NCI-H1092 (cell line): ENCODE data around the gene CCT7.
A peak's percentile ranks its signal among the peaks of the same experiment; 100 is the strongest.

ENCODE experiments used
- DNase-seq: peaks from one replicate; lab custom pipeline; 2025; lab: John Stamatoyannopoulos, UW

CCT7 gene

DNA sequence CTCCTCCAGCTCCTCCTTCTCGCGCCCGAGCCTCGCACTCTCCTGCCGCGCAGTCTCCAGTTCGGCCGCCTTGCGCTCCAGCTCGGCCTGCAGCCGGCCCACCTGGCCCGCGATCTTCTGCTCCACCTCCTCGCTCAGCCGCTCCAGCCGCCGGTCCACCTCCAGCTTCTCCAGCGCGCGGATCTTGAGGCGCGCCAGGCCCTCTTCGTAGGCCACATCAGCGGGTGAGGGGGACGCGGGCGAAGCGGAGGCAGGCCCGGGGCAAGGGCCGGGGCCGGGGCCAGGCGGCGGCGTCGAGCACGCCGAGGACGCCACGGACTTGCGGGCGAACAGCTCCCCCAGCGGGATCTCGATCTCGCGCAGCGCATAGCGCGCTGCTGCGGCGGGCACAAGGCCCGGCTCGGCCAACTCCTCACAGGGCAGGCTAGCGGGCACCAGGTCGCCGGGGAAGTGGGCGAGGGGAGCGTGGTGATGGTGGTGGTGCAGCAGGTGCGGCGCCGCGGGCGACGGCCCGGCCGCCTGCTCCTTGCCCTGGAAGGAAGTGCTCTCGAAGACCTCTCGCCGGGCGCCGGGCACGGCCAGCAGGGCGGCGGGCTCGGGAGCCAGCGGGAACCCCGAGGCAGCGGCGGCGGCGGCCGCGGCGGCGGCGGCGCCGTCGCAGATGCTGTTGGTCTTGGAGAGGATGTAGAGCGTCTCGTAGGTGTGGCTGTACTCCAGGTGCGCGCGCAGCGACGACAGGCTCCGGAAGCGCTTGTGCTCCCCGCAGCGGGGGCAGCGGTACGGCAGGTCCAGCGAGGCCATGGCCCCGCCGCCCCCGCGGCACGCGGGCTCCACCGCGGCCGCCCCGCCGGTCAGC is 35.0 kb downstream of the CCT7 start:
- peak; percentile 65 for DNase-seq

DNA sequence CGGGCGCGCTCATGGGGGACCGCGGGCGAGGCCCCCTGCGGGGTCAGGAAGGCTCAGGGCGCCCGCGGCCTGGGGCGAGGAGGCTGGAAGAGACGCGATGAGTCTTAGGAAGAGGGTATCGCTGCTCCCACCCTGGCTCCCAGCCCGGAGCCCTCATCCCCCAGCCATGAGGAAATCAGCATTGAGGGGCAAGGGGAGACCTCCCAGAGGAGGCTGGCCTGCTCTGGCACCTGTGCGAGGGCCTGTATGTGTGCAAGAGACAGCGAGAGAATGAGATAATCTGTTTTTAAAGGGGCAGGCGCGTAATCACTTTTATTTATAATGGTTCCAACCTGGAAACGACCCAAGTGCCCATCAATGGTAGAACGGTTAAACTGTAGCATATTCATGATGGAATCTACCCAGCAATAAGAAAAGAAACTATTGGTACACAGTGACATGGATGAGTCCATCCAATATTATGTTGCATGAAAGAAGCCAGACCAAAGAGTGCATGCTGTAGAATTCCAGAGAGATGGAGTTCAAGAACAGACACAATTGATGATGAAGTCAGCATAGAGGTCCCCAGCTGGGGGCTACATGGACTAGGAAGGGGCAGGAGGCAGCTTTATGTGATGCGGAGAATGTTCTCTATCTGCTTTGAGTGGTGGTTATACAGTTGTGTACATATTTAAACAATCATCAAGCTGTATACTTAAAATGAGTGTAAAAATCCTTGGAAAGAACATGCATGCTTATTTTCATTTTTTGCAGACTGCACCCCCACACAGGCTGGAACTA is 35.8 kb downstream of the CCT7 start:
- no peak for DNase-seq

DNA sequence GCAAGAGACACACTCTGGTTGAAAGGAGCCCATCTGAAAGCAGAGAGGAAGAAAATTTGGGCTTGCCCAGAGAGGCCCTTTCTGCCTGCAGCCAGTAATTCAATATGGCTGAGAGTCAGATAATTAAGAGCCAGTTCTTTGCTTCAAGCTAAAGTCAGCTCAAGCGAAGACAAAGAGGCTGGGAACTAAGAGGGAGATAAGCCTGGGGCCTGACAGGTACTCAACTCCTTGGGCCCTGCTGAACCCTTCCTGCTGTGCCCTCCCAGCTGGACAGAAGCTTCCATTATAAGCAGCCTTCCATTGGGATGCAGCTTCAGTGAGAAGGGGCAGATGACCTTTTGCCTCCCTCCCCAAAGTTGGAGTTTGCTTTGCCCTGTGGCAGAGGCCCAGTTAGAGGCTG is 38.2 kb downstream of the CCT7 start:
- DNase-seq, result no peak

DNA sequence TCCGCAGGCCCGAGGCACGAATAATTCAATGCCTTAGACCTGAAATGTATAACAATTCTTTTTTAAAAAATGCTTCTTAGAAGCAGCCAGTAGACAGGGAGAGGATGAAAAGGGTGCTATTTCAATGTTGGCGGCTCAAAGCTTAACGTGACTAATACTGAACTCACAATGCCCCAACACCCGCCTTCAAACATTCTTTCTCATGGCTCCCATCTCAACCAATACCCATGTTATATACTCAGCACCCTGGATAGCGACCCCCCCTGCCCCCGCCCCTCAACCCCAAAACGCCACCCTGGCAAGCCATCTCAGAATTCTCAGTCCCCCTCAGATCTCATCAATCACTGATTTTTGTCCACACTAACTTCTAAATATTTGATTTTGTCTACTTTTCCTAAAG is 45.7 kb downstream of the CCT7 start:
- DNase-seq, result no peak

DNA sequence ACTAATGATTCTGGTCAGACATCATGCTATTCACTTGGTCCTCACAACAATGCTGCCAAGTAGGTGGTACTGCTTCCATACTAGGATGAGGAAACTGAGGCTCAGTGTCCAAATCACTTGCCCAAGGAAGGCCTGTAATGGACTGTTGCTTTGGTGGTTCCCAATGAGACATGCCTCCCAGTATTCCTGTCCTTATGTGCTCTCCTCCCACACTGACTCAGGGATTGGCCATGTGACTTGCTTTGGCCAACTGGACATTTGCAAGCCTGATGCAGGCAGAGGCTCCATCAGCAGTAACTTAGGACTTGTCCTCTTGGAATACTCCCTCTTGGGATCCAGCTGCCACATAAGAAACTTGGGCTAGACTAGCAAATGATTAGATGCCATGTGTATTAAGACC is 47.1 kb downstream of the CCT7 start:
- DNase-seq, result no peak

DNA sequence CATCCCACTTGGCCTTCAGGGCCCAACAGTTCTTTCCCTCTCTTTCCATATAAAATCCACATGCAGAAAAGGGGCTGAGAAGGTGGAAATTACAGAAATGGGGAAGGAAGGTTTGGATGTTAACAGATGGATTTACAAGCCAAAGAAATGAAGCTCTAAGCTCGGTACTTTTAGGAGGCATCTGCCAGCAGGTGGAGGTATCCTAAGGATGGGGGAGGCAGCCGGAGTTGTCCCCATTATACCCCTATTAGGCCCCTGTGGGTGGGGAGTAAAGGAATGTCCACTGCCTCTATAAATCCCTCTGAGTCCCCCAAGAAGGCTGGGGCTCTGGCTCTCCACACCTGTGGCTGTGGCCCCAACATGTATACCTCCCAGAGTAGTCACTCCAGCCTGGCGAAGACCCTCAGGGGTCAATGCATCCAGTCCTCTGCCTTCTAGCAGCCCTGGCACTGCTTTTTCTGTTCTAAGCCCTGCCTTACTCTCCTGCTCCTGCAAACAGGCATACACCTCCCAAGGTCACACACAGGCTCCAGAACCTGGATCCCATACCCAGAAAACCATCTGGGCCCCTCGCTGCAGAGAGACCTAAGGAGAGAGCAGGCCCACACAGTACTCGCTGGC is 48.9 kb downstream of the CCT7 start:
- no peak for DNase-seq

DNA sequence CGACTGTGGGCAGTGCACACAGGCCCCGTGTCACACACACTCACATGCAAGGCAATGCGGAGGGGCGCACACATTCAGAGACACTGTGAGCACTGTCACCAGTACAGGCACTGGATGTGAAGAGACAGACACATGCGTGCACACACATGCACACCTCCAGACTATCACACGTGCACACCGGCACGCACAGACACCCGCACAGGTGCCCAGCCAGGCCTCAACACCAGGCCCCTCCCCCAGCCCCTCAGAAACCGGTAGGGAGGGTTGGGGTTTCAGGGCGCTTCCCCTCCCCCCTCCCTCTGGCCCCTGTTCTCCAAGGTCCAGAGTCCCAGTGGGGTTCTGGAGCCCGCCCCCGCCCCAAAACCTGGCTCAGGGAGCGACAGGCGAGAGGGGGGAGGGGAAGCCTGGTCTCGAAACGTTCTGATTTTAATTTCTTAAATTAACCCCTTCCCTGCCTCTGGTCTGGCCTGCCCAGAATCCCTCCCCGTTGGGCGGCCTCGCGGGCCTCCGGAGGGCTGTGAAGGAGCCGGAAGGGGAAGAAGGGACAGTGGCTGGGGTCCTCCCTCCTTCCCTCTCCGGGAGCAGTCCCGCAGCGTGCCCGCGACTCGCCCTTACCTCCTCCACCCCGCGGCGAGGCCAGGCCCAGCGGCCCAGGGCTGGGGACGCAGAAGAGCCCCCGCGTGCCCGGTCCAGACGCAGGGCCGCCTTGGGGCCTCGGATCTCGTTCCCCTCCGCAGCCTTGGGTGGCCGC is 49.6 kb downstream of the CCT7 start:
- DNase-seq, result no peak

DNA sequence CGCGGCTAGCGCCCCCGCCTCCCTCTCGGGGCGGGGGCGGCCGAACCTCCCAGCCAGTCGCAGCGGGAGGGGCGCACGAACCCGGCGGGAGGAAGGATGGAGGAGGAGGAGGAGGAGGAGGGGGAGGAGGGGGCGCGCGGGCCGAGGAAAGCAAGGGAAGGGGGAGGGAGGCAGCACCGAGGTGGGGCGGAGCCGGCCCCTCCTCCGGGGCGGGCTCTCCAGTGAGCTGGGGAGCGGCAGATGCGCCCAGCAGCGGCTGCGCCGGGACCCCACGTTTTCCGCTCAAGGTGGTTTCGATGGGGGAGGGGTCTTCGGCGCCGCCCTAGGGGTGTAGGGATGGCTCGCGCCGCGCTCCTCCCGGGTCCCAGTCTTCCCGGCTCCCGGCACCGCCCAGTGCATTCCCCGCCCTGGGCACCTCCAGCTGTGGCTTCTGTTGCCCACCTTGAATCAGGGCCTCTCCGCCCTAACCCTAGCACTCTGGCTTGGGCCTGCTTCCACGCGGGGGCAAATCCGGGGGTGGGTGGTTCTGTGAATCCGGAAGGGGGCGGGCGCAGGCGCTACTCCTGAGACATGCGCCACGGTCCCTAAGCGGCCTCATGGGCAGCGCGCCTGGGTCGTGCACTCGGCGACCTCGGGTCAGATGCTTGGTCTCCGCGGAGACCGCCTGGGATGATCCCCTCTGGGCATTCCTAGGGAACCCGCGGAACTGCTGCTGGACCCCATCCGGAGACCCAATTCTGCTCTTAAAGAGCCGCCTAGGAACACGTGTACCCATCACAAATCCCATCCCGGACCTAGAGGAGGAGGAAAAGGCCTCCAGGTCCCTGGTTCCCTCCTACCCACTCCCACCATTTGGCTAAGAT is 50.4 kb downstream of the CCT7 start, which contains the start of gene FBXO41:
Gene FBXO41 (minus strand): TSS at position 183 of the 863 bp plus-strand sequence. CDS start 14,848 bp downstream, outside the sequence.
- DNase-seq, result no peak

DNA sequence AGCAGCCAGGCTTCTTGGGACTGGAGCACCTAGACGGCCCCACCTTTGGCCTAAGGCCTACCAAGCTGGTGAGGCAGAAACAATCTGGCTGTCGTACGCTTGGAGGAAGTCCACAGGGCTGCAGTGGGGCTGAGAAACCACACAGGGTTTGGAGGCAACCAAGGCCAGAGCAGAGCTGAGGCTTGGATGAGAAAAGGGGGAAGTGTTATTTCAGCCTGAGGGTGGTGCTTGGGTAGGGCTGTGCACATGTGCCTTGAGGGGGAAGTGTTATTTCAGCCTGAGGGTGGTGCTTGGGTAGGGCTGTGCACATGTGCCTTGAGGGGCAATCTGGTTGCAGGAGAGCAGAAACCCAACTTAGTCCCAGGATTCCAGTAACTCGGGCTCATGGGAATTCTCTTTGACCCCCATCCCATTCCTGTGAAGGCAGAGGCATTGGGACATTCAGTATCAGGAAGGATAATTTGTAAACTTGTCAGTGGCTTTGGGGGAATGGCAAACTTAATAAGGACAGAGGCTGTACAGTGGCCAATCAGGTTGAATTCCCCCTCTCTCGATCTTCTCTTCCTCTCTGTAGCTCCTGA is 51.1 kb downstream of the CCT7 start:
- DNase-seq, result no peak

DNA sequence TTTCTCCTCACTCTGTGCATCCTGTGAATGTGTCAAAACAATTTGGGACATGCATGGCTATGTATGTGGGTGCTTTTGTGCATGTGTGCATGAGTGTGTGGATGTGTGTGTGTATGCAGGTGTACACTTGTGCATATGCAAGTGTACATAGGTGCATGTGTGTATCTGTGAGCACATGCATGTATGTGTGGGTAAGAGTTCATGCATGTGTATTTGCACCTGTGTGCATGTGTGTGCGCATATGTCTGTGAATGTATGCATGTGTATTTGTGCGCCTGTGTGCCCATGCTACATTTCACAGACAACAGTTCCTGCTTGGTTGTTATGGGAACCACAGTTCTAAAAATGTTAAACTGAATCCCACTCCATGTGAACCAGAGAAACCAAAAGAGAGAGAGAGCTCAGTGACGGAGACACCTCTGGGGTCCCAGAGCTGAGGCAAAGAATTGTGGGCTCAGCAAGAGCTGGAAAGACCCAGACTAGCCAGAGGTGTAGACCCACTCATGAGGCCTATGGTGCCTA is 52.1 kb downstream of the CCT7 start:
- no peak for DNase-seq

DNA sequence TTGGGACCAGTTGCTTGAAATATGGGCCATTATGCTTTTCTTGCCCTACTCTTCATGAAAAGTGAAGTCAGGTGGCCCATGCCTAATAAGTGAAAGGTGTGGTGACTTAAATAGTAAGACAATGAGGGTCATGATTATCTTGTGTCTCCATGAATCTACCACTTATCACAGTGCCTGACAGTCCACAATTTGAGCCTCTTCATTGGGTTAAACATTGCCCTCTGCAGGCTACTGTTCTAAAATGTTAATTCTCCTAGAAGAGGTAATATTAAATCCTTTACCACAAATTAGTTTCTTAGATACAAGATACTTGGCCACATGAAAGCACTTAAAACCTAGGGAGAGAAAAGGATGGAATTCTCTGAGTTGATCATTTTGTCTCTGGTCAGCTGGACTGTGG is 55.2 kb downstream of the CCT7 start:
- no peak for DNase-seq

DNA sequence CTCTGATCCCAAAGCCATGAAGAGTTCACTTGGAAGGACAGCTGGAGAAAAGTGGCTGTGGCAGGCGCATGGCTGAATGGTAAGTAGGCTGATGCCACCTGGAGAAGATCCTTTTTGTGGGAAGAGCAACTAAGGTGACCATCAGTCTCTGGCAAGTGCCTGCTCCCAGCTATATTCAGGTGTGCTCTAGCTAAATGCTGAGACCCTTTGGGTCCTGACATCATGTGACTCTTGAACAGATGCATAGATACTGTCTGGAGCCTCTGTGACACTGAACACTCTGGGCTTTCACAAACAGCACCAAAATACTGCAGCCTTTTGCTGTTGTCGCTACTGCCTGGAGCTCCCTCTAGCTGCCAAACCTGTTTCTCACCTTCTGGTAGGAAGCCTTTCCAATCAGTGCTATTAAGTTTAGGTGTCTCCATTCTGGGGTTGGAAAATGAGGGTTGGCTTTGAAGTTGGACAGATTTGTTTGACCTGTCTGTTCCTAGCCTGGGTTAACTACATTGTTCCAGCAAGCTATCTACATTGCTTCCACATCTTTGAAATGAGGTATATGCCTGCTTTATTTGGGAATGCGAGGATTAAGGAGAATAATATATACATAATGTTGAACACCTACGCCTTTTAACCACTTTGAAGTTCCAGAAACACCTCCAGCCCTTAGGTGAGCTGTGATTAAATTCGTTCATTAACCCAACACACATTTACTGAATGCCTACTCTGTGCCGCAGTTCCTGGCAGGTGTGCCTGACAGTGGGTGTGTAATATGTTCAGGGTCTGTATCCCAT is 56.1 kb downstream of the CCT7 start:
- DNase-seq, result peak; percentile 37

DNA sequence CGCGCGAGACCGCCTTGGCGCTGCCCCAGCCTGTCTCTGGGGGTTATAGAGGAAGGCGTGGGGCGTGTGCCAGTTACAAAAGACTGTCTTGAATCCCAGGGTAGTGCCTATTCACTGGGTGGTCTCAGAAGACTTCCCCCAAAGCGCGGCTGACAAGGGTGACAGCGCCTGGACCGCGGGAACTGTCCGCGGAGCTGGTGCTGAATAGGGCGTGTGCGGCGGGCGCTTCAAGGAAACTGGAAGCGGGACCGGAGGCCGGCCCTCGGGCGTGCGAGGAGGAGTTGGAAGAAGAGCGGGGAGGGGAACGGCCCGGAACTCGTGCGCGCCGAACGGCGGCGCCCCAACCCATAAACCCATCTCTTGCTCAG is 57.0 kb downstream of the CCT7 start:
- DNase-seq, result no peak

DNA sequence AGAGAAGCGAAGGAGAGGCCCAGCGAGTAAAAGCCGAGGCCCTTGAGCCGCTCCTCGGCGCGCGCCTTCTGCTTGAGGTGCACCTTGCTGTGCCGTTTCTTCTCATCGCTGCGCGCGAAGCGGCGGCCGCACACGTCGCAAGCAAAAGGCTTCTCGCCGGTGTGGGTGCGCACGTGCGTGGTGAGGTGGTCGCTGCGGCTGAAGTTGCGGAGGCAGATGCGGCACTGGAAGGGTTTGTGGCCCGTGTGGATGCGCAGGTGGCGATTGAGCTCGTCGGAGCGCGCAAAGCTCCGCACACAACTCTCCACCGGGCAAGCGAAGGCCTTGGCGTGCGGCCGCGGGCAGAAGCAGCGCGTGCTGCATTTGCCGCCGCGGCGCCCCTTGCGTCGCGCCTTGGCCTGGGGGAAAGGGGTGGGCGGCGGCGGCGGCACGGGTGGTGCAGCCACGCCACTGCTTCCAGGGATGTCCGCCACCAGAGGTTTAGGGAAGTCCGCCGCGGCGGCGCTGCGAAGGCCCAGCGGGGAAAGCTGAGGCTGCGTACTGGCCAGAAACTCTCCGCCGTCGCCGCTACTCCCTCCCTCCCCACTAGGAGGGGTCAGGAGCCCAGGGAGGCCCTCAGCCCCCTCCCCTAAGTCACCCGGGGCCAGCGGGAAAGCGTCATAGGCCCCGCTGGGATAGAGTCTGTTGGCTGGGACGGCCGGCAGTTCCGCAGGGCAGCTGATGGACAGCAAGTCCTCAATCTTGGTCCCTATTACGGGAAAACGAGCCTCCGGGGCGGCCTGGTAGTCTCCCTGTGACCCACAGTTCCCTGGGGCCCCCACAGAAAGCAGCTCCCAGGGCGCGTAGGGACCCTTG is 57.6 kb downstream of the CCT7 start:
- peak; percentile 23 for DNase-seq

DNA sequence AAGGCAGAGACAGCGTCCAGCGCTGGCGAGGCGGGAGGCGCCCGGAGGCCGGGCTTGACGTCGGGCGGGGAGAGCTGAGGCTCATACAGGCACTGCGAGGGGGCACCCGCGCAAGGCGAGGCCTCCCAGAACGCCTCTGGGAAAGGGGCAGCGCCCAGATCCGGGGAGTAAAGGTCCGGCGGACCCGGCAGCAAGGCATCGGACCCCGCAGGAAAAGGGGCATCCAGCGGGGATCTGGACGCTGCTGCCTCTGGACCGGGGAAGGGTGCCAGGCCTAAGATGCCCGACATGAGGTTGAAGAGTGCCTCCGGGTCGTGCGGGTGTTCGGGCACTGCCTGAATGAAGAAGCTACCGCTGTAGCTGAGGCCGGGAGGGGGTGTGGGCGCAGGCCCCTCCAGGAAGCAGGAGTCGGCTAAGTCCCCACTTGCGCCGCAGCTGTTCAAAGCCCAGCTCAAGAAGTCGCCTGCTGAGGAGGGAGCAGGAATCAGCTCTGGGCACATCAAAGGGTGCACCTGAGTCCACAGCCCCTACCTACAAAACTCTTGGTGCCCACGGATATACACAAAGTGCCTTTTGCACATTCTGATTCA is 58.3 kb downstream of the CCT7 start:
- DNase-seq, result no peak

DNA sequence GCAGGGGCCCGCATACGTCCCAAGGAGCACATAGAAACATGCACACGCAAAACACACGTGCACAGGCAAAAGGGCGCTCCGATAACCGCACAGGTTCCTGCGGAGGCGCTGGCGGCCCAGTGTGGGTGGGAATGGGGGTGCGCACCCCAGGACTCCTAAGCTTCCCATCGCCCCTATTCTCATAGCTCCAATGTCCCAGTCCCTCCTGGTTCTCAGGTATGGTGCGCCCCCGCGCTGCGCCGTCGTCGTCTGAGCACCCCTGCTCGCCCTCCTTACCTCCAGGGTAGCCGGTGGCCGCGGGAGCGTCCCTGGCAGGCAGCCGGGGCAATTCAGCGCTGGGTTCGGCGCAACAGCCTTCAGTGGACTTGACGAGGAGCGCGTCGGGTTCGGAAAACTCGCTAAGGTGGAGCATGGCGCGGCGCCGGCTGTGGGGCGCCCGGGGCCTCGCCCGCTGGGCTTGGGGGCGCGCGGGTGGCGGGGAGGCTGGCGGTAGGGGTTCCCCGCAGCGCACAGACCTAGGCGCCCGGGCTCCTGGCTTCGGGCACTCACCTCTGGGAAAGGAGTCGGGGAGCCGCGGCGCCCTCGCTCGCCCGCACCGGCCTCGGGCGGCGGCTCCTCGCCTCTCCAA is 58.9 kb downstream of the CCT7 start:
- no peak for DNase-seq

DNA sequence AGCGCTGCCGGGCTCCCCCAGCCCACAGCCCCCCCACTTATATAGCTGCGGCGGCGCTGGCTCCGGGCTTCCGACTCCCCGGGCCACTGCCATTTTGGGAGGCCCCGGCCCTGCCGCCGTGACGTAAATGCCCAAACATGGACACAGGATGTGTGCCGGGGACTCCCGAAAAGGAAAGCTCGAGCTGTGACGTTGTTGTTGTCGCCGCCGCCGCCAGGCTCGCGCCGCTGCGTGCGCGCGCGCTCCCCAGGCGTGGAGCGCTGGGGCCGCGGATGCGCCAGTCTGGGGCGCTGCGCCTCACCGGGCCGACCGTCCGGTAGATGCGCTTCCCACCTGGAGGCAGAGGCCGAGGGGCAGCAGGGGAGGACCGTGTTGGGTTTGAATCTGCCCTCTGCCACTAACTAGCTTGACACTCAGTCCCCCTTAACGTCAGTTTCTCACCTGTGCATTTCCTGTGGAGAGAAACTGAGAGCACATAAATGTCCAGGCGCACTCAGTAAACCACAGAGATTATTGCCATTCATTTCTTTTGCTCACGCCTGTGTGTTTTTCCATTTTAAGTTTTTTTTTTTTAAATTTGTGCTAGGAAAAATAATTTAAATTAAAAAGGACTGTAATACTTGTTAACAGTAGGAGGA is 59.5 kb downstream of the CCT7 start, which contains the start of gene EGR4:
Gene EGR4 (minus strand): TSS at position 15 of the 638 bp plus-strand sequence. CDS start 231 bp downstream, outside the sequence.
- DNase-seq, result peak; percentile 56
